Measurements from ENCODE around the gene AMOTL1.

The AMOTL1 gene

GRCh38 chr11:94741022-94741679 is 27.0 kb upstream of the AMOTL1 start:
- DNase-seq (ENCODE audit: low read depth) = no peak

GRCh38 chr11:94742665-94743064 is 25.5 kb upstream of the AMOTL1 start:
- no peak for DNase-seq (ENCODE audit: low read depth)

DNA sequence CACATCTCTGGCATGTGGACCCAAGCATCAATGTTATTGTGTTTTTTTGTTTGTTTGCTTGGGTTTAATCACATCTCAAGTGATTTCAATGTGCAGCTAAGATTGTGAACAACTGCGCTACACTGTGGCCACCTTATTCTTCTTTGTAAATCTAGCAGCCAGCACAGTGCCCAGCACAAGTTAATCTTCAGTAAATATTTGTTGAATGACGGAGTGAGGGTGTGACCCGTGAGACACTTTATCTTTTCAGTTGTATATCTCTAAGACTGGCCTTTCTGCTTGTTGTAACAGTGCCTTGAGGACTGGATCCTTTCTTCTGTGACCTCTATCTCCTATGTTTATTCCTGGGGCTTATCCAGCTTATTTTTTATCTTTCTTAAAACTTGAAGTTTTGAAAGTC is 21.4 kb upstream of the AMOTL1 start:
- DNase-seq (ENCODE audit: low read depth) = no peak

- no peak for DNase-seq (ENCODE audit: low read depth)
Observed at GRCh38 chr11:94747146-94747545, 21.0 kb upstream of the AMOTL1 start.

DNA sequence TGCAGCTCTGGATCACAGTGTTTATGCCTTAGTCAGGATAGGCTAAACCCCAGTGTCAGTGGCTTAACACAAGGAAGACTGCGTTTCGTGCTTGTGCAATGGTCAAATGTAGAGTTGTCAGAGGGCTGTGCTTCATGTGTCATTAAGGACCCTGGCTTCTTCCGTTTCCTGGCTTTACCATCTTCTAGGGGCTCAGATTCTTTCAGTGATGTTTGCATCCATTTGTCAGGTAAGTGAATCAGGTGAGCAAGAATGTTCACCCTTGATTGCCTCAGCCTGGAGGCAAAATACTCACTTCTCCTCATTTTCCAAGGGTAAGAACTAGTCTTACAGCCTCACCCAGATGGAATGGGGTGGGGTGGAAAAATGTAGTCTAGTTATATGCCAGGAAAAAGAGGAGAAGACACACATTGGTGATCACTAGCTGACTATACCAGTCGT is 20.5 kb upstream of the AMOTL1 start:
- DNase-seq (ENCODE audit: low read depth) = no peak

DNA sequence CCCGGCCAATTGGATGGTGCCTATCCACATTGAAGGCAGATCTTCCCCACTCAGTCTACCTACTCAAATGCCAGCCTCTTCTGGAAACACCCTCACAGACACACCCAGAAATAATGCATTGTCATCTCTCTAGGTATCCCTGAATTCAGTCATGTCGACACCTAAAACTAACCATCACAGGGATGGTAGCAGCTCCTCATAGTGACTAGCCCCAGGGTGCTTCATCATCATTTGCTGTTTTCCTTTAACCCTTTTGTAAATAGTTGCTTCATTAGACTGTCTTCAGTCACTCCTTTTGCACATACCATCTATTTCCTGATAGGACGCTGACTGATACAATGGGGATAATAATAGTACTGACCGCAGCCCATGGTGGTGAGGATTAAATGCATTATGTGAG is 18.8 kb upstream of the AMOTL1 start:
- DNase-seq (ENCODE audit: low read depth) = no peak

DNA sequence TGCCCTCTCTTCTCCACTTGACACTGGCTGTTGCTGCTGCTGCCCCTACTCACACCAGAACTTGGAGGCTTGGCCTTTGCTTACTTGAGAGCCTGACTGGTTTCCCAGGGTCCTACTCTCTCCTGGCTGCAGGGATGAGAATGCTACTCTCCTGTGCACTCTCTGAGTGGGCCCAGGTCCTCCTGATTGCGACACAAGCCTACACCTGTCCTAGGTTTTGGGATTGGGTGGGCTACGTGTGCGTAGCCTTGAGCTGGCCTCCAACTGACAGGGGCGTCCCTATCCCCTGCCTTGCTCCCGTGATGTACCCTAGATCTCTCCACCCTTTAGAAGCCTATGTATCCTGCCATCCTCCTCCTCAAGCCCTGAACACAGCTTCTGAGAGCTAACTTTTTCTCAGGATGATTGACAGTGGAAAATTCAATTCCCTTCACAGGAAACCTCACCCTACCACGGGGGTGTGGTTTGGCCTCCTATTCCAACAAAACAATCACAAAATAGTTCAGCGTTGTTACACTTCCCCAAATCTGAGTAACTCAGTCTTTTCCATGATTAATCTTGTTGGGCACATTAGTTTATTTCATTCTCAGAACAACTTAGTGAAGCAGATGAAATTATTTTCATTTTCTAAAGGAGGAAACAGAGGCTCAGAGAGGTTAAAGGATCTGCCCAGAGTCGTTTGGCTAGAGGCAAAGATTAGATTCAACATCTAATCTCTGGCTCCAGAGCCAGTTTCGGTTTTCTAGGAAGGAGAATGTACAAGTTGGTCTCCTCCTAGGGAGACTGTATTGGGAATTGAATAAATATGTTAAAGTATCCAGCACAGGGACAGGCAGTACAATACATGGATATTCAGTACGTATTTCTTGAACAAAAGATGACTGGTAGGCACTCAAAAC is 17.6 kb upstream of the AMOTL1 start:
- no peak for DNase-seq (ENCODE audit: low read depth)

DNA sequence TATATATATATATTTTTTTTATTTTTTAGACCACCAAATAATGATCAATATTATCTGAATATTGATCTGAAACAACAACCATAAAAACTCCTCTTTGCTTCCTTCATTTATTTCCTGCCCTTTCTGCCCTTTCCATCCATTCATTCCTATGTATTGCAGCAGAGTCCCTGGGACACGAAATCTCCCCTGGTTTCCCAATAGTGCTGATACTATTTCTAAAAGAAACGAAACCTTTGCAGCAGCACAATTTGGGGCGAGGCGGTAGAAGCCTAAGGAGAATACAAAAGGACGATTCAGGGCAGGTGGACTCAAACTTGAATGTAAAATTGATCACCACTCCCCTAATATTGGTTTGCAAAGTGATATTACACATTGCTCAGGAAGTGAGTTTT is 16.9 kb upstream of the AMOTL1 start:
- DNase-seq (ENCODE audit: low read depth) = no peak

DNA sequence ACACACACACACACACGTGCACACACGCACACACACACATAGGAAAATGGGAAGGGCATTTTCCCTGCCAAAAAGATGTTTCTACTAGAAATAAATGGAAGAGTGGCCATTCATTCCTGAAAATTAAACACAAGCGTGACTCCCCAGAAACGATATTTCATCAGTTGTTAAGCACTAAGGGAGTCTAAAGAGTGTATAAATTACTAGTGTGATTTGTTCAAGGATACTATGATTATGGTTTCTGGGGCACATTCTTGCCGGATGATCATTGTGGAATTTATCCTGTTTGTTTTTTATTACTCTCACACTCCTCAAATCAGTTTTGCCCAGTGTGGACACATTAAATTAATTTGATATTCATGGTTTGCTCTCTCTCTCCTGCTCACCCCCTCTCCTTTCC is 16.4 kb upstream of the AMOTL1 start:
- DNase-seq (ENCODE audit: low read depth) = no peak

- DNase-seq (ENCODE audit: low read depth) = no peak
Observed at GRCh38 chr11:94753630-94754029, 14.5 kb upstream of the AMOTL1 start.

DNA sequence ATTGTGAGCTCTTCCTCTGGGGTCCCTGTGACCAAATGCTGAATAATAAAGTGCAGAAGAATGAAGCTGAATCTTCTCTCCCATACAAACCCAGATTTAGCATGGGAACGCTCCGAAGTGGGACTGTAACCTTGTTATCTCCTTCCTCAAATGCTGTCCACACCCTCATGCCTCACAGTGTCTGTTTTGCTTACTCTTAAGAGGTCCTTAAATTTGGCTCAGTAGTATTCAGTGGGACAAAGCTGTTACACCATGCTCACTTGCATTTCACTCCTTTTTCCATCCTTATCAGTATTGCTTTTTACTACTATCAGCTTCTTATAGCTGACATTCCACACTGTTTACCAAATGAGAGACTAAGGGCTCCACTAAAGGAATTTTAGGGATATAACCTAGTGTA is 13.8 kb upstream of the AMOTL1 start:
- DNase-seq (ENCODE audit: low read depth) = no peak

DNA sequence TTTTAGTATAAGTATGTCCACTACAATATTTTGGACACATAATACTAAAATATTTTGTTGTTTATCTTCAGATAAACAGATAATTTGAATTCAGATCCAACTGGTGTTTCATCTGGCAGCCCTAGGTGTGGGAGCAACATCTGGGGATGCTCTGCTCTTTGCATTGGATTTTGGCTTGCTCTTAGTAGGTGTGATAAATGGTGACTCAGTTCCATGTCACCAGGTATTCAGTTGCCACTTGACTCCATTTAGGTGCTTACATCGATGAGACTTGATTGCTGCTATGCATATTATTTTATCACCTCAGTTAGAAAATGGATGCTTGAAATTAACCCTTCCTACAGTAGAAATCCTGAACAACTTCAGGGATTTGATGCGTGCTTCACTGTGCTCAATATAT is 13.3 kb upstream of the AMOTL1 start:
- no peak for DNase-seq (ENCODE audit: low read depth)

GRCh38 chr11:94755494-94755893 is 12.7 kb upstream of the AMOTL1 start:
- no peak for DNase-seq (ENCODE audit: low read depth)

GRCh38 chr11:94757037-94757735 is 11.0 kb upstream of the AMOTL1 start:
- DNase-seq (ENCODE audit: low read depth) = no peak

DNA sequence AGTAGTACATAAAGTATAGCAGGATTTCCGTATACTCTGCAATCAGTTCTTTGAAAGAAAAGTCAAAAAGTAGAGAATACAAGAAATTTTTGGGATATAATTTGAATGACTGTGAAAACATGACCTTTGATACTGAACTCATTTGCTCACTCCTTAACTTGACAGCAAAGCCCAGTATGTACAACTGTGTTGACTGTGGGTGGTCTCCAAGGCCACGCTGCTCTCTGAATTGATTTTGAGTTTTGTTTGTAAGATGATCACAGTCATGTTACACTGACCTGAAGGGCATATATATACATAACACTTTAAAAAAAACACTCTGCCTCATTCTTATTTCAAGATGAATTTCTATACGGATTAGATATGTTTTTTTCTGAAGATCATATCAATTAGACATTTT is 9.5 kb upstream of the AMOTL1 start:
- DNase-seq (ENCODE audit: low read depth) = no peak

- DNase-seq (ENCODE audit: low read depth) = no peak
Observed at GRCh38 chr11:94759522-94759921, 8.6 kb upstream of the AMOTL1 start.

- DNase-seq (ENCODE audit: low read depth) = no peak
Observed at GRCh38 chr11:94760296-94760695, 7.9 kb upstream of the AMOTL1 start.

DNA sequence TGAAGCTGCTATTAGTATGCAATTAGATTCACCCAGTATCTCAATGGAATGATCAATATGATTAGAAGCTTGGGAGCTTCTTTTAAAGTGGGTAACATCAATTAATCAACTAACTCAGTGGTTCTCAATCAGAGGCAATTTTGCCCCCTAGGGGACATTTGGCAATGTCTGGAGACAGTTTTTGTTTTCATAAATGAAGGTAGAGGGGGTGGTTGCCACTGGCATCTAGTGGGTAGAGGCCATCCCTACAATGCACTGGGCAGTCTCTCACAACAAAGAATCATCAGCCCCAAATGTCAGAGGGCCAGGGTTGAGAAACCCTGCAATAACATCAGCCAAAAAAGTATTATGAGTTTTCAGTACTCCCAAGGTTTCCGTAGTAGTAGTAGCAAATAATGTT is 5.9 kb upstream of the AMOTL1 start:
- DNase-seq (ENCODE audit: low read depth) = no peak

DNA sequence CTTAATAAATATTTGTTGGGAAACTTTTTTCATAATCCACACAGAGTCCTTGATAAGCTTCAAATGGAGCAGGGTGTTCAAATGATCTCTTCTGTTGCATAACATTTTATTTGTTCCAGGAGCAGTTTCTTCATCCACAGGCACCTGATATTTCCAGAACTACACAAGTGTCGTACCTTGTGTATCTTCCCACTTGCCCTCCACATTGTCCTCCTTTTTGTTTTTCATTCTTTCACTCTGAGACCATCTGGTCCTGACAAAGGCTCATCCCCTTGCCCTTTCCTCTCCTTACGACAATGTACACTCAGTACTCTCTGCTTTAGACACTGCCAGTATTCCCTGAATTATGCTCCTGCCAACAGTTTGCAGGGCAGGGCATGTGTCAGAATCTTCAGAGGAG is 5.2 kb upstream of the AMOTL1 start:
- DNase-seq (ENCODE audit: low read depth) = no peak

DNA sequence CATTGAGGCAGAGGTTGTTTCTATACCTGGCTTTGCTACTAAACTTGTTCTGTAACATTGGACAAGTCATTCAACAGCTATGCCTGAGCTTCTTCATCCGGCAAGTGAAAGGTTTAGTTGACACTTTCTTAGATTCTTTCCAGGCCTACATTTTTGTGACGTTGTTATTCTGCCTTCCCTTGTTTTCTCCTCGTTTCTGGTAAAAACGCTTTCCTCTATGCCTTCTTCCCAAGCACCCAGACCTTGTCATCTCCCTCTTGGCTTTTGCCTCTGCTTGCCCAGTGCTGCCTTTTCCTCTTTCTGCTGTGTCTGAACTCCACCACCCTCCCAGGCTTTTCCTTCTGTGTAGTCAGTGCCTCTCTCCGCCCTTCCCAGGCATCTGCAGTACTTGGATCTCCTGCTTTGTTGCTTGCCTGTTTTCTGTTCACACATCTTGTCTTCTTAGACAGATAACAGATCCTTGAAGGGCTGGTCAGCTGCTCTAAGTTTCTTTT is 1.4 kb upstream of the AMOTL1 start:
- no peak for DNase-seq (ENCODE audit: low read depth)

DNA sequence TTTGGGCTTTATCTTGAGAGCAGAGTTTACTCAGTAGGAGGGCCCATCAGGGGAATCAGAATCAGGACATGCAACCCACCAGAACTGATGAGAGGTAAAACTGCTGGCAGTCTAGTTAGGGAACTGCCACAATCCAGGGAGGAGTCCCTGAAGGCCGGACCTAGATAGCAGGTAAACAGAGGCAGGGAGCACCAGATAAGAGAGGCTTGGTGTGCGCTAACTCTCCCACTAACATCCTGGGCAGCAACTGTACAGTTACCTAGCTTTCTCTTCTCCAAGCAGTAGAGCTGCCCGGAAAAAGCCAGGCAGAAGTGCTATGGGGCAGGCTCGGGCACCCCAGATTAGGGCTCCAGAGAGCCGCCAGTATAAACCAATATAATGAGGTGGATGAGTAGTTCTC is 865 bp upstream of the AMOTL1 start:
- no peak for DNase-seq (ENCODE audit: low read depth)

GRCh38 chr11:94768602-94769541 is 716 bp downstream of the AMOTL1 start:
- no peak for DNase-seq (ENCODE audit: low read depth)
